Measurements from ENCODE around the gene CAPZA2.
A peak's percentile ranks its signal among the peaks of the same experiment; 100 is the strongest.

CAPZA2 gene

GRCh38 chr7:116873619-116874018 lies 11.2 kb downstream of the CAPZA2 start:
- peaks cover 0 to 11% of the 10 kb centered on the region in 2 experiments; a peak in 1 of 3 replicates for H3K36me3 ChIP-seq (ENCODE audit: control insufficient read depth in 2 of 2, insufficient read depth in 1 of 2, low read length in 2 of 2)
- ChIA-PET CTCF (interaction anchor here (0.6 to 1.6 kb wide), 2 partner anchors 12 to 709 kb away, joined by 5 read pairs; no protein-coding TSS in a partner anchor), POLR2A (no interaction called here)
- 0 out of 2 replicates have a peak, but pooled peaks cover 4% of the 10 kb centered on the region for H3K4me1 ChIP-seq (ENCODE audit: control insufficient read depth, insufficient read depth, low read length)
- no peaks in the 10 kb centered on the region for H3K9me3 ChIP-seq (ENCODE audit: control insufficient read depth, insufficient read depth, low read depth, low read length)
- TF ChIP-seq, protein P1, sequence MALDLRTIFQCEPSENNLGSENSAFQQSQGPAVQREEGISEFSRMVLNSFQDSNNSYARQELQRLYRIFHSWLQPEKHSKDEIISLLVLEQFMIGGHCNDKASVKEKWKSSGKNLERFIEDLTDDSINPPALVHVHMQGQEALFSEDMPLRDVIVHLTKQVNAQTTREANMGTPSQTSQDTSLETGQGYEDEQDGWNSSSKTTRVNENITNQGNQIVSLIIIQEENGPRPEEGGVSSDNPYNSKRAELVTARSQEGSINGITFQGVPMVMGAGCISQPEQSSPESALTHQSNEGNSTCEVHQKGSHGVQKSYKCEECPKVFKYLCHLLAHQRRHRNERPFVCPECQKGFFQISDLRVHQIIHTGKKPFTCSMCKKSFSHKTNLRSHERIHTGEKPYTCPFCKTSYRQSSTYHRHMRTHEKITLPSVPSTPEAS (tag by site-specific recombination; IDR thresholded peaks at IDR 0.05): no peak
- peak; percentile 52; the same call in 1 of the 2 replicates for TF ChIP-seq ZNF10 (tag by site-specific recombination; IDR thresholded peaks at IDR 0.05)
- H3K4me3 ChIP-seq (ENCODE audit: low read depth, low read length): no peak overlapping the region
- no peak overlapping the region for H3K27ac ChIP-seq (ENCODE audit: extremely low read depth, low read depth, low read length)

DNA sequence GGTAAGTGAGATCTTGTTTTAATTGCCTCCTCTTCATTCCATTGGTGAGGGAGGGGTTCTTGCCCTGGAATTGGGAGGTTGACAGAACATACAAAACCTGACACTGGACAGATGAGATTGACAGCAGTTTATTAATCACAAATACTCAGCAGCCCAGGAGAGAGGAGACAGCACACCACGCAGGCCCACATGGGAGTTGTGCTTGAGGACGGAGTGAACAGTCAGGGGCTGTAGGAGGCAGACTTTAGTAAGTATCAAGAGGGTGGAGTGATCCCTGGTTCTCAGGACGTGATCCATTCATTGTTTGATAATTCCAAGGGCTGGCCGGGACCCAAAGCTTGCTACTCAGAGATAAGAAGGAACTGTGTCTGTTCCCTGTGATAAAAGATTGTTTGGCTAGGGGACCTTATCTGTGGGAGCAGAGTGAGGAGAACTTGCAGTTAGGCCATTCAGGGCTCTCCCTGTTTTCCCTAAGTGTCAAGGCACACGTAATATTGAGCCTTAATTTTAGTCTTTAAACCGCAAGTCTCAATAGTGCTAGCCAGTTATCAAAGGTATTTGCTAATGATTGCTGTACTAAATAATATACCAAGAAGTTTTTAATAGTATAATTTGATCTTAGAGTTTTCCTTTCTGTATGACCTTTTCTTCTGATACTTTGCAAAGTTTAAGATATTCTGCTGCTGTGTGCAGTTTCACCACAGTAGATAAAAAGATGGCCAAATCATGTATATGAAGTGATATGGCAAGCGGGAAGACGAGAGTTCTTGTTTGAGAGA lies 14.5 kb downstream of the CAPZA2 start:
- TF ChIP-seq ZXDB (tag by site-specific recombination; IDR thresholded peaks at IDR 0.05): peak; percentile 54; the same call in 1 of the 2 replicates
- TF ChIP-seq ZBTB10 (tag by site-specific recombination; IDR thresholded peaks at IDR 0.05): no peak
- TF ChIP-seq, protein P2, sequence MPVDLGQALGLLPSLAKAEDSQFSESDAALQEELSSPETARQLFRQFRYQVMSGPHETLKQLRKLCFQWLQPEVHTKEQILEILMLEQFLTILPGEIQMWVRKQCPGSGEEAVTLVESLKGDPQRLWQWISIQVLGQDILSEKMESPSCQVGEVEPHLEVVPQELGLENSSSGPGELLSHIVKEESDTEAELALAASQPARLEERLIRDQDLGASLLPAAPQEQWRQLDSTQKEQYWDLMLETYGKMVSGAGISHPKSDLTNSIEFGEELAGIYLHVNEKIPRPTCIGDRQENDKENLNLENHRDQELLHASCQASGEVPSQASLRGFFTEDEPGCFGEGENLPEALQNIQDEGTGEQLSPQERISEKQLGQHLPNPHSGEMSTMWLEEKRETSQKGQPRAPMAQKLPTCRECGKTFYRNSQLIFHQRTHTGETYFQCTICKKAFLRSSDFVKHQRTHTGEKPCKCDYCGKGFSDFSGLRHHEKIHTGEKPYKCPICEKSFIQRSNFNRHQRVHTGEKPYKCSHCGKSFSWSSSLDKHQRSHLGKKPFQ (tag by site-specific recombination; IDR thresholded peaks at IDR 0.05): 0 out of 2 replicates have a peak, but pooled peaks have one; percentile 18
- no peak for TF ChIP-seq ZNF280D (tag by site-specific recombination; IDR thresholded peaks at IDR 0.05)
- TF ChIP-seq, protein P3, sequence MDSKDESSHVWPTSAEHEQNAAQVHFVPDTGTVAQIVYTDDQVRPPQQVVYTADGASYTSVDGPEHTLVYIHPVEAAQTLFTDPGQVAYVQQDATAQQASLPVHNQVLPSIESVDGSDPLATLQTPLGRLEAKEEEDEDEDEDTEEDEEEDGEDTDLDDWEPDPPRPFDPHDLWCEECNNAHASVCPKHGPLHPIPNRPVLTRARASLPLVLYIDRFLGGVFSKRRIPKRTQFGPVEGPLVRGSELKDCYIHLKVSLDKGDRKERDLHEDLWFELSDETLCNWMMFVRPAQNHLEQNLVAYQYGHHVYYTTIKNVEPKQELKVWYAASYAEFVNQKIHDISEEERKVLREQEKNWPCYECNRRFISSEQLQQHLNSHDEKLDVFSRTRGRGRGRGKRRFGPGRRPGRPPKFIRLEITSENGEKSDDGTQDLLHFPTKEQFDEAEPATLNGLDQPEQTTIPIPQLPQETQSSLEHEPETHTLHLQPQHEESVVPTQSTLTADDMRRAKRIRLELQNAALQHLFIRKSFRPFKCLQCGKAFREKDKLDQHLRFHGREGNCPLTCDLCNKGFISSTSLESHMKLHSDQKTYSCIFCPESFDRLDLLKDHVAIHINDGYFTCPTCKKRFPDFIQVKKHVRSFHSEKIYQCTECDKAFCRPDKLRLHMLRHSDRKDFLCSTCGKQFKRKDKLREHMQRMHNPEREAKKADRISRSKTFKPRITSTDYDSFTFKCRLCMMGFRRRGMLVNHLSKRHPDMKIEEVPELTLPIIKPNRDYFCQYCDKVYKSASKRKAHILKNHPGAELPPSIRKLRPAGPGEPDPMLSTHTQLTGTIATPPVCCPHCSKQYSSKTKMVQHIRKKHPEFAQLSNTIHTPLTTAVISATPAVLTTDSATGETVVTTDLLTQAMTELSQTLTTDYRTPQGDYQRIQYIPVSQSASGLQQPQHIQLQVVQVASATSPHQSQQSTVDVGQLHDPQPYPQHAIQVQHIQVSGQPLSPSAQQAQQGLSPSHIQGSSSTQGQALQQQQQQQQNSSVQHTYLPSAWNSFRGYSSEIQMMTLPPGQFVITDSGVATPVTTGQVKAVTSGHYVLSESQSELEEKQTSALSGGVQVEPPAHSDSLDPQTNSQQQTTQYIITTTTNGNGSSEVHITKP (tag by site-specific recombination; IDR thresholded peaks at IDR 0.05): peak; percentile 35; the same call in 1 of the 2 replicates
- 0 out of 2 replicates have a peak, but pooled peaks have one; percentile 37 for TF ChIP-seq ZNF501 (tag by site-specific recombination; IDR thresholded peaks at IDR 0.05)
- peak; percentile 88 for TF ChIP-seq ZBTB48 (tag by site-specific recombination; IDR thresholded peaks at IDR 0.05)
- 0 out of 2 replicates have a peak, but pooled peaks have one; percentile 23 for TF ChIP-seq ZNF692 (tag by site-specific recombination; IDR thresholded peaks at IDR 0.05)
- Histone ChIP-seq H3K4me3 (ENCODE audit: low read depth, low read length) (no peak overlapping the region), H3K4me1 (ENCODE audit: control insufficient read depth, insufficient read depth, low read length) (no peaks in the 10 kb centered on the region), H3K27ac (ENCODE audit: extremely low read depth, low read depth, low read length) (no peak overlapping the region), H3K9me3 (ENCODE audit: control insufficient read depth, insufficient read depth, low read depth, low read length) (no peaks in the 10 kb centered on the region), H3K36me3 (ENCODE audit: control insufficient read depth in 2 of 2, insufficient read depth in 1 of 2, low read length in 2 of 2) (peaks cover 0 to 11% of the 10 kb centered on the region in 2 experiments; a peak in 1 of 3 replicates)
- ChIA-PET POLR2A (no interaction called here), CTCF (no interaction called here)

Data from HEK293 (cell line).